ENCODE data around the gene ZNF549. TPM values are rescaled to one million over a fixed set of nuclear protein-coding genes. Genes with fewer than 3 reads are reported as not detected.
A peak's percentile ranks its signal among the peaks of the same experiment; 100 is the strongest.

ZNF549 gene
- total and polyA plus RNA-seq, 2 of the 8 experiments (the other 6 are each of a cell fraction or from before 2014, with no cell fraction given) = 4.3 to 9.7 TPM

DNA sequence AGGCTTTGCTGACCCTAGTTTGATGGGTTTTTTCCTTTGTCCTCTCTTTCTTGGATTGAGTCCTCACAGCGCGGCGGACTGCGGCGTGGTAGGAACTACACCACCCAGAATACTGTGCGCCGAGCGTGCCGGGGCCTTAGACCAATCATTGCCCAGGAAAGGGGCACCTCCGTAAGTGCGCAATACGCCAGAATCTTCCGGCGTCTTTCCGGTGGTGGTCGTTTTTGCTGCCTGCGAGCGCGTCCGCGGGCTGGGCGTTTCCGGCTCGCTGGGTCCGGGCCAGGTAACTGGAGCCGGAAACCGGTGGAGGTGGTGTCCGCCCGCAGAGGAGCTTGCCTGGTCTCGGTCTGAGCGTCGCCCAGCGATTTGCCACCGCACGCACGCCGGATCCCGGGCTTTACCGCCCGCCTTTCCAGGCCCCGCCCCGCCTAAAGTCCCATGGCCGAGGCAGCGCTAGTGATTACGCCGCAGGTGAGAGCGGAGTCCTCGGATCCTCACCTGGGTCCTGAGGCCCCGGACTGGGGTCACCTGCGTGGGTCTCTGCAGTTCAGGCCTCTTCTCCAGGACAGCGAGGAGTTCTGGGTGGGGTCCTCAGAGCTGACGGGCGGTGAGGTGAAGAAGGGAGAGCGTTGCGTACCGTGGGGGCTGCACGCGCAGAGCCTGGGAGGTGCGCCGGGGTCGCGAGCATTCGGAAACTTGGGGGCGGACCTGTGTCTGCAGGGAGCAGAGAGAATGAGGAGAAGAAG, at the start of gene ZNF549 (continued):
- peak; percentile 68 for TF ChIP-seq ASH2L (IDR thresholded peaks at IDR 0.05; ENCODE audit: low read length)
- peak; percentile 62; the same call in 1 of the 2 replicates for TF ChIP-seq RBBP5 (IDR thresholded peaks at IDR 0.05; ENCODE audit: borderline replicate concordance, low read depth, low read length)
- peak; percentile 99 for TF ChIP-seq GABPA (IDR thresholded peaks at IDR 0.05; ENCODE audit: borderline replicate concordance, insufficient read depth, low read length)
- peak; percentile 63 for TF ChIP-seq KDM4A (IDR thresholded peaks at IDR 0.05; ENCODE audit: low read depth, low read length, severe bottlenecking)
- no peak for TF ChIP-seq BACH1 (IDR thresholded peaks at IDR 0.05; ENCODE audit: low read length)
- TF ChIP-seq TBP (IDR thresholded peaks at IDR 0.05; ENCODE audit: low read depth, low read length) = peak; percentile 81; the same call in 1 of the 2 replicates
- peak; percentile 39 to 83; a peak in 2 of 4 replicates for TF ChIP-seq SIN3A (conservative IDR thresholded peaks at IDR 0.05 in 1 of 2, IDR thresholded peaks at IDR 0.05 in 1 of 2; ENCODE audit: low read depth in 1 of 2, low read length in 2 of 2)
- TF ChIP-seq EP300 (IDR thresholded peaks at IDR 0.05; ENCODE audit: borderline replicate concordance in 1 of 2, low read depth in 2 of 2, low read length in 2 of 2) = peak in 1 of 2 experiments; percentile 58; a peak in 1 of 3 replicates
- TF ChIP-seq, protein P1, sequence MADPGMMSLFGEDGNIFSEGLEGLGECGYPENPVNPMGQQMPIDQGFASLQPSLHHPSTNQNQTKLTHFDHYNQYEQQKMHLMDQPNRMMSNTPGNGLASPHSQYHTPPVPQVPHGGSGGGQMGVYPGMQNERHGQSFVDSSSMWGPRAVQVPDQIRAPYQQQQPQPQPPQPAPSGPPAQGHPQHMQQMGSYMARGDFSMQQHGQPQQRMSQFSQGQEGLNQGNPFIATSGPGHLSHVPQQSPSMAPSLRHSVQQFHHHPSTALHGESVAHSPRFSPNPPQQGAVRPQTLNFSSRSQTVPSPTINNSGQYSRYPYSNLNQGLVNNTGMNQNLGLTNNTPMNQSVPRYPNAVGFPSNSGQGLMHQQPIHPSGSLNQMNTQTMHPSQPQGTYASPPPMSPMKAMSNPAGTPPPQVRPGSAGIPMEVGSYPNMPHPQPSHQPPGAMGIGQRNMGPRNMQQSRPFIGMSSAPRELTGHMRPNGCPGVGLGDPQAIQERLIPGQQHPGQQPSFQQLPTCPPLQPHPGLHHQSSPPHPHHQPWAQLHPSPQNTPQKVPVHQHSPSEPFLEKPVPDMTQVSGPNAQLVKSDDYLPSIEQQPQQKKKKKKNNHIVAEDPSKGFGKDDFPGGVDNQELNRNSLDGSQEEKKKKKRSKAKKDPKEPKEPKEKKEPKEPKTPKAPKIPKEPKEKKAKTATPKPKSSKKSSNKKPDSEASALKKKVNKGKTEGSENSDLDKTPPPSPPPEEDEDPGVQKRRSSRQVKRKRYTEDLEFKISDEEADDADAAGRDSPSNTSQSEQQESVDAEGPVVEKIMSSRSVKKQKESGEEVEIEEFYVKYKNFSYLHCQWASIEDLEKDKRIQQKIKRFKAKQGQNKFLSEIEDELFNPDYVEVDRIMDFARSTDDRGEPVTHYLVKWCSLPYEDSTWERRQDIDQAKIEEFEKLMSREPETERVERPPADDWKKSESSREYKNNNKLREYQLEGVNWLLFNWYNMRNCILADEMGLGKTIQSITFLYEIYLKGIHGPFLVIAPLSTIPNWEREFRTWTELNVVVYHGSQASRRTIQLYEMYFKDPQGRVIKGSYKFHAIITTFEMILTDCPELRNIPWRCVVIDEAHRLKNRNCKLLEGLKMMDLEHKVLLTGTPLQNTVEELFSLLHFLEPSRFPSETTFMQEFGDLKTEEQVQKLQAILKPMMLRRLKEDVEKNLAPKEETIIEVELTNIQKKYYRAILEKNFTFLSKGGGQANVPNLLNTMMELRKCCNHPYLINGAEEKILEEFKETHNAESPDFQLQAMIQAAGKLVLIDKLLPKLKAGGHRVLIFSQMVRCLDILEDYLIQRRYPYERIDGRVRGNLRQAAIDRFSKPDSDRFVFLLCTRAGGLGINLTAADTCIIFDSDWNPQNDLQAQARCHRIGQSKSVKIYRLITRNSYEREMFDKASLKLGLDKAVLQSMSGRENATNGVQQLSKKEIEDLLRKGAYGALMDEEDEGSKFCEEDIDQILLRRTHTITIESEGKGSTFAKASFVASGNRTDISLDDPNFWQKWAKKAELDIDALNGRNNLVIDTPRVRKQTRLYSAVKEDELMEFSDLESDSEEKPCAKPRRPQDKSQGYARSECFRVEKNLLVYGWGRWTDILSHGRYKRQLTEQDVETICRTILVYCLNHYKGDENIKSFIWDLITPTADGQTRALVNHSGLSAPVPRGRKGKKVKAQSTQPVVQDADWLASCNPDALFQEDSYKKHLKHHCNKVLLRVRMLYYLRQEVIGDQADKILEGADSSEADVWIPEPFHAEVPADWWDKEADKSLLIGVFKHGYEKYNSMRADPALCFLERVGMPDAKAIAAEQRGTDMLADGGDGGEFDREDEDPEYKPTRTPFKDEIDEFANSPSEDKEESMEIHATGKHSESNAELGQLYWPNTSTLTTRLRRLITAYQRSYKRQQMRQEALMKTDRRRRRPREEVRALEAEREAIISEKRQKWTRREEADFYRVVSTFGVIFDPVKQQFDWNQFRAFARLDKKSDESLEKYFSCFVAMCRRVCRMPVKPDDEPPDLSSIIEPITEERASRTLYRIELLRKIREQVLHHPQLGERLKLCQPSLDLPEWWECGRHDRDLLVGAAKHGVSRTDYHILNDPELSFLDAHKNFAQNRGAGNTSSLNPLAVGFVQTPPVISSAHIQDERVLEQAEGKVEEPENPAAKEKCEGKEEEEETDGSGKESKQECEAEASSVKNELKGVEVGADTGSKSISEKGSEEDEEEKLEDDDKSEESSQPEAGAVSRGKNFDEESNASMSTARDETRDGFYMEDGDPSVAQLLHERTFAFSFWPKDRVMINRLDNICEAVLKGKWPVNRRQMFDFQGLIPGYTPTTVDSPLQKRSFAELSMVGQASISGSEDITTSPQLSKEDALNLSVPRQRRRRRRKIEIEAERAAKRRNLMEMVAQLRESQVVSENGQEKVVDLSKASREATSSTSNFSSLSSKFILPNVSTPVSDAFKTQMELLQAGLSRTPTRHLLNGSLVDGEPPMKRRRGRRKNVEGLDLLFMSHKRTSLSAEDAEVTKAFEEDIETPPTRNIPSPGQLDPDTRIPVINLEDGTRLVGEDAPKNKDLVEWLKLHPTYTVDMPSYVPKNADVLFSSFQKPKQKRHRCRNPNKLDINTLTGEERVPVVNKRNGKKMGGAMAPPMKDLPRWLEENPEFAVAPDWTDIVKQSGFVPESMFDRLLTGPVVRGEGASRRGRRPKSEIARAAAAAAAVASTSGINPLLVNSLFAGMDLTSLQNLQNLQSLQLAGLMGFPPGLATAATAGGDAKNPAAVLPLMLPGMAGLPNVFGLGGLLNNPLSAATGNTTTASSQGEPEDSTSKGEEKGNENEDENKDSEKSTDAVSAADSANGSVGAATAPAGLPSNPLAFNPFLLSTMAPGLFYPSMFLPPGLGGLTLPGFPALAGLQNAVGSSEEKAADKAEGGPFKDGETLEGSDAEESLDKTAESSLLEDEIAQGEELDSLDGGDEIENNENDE (IDR thresholded peaks at IDR 0.05; ENCODE audit: insufficient replicate concordance, low read length) = no peak

Data from H1 (cell line).